GM23248 (cell line): ENCODE measurements around the gene HDGF.

Experiments
- EZH2 ChIP-seq: fragments of 200-600 bp; sonication (generic); IDR thresholded peaks from 2 replicates; pipeline ENCODE4 v1.6.1; 2018; ENCODE audit warnings: antibody characterized with exemption, mild to moderate bottlenecking; ENCODE audit not compliant: insufficient read depth, poor library complexity, severe bottlenecking
- EZH2phosphoT487 ChIP-seq: fragments of 200-600 bp; sonication (generic); IDR thresholded peaks from 2 replicates; pipeline ENCODE4 v1.6.1; 2018; ENCODE audit warnings: antibody characterized with exemption, moderate library complexity, mild to moderate bottlenecking, low read depth; ENCODE audit not compliant: insufficient read depth

DNA sequence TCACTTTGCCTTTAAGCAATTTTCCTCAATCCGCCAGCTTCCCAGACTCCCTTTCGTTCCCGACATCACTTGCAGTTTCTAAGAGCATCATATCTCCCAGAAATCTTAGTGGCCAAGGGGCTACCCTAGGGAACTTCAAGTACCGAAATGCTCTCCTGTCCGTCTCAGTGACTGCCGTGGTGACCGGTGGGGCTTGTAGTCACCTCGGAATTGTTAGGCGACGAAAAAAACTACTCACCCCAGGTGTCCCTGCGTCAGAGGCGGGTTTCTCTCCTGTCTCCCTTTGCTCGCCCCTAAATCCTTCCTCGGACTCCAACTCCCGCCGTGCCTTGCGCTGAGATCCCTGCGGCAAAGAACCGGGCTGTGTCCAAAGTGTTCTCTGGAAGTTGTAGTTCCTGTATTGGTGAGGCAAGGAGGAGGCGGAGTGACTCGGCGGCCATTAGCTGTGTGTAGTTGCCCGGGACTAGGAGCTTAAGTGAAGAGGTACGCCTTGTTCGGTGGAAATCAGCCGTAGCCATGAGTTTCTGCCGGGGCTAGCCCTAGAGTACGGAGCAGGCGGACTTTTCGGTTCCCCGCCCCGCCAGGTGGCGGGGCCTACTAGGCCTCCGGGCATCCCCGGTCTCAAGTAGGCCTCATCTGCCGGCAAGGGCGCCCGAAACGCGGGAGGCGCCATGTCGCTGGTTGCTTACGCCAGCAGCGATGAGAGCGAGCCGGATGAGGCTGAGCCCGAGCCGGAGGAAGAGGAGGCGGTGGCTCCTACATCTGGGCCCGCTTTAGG is 15.8 kb upstream of the HDGF start, which contains the start of gene PRCC:
- TF ChIP-seq EZH2 (no peak), EZH2phosphoT487 (no peak)
